Neural cell (in vitro differentiated cells): ENCODE results near the gene ADPRHL1. TPM values are rescaled to one million over a fixed set of nuclear protein-coding genes. Genes with fewer than 3 reads are reported as not detected.

ENCODE experiments used
- H2AFZ ChIP-seq: fragments of 200-600, 300-800 bp; sonication (generic), shearing (Covaris generic); 2 replicates; pipeline ENCODE4 v1.6.0; 2014; ENCODE audit warnings: low read depth, mild to moderate bottlenecking, antibody characterized with exemption, low read length, moderate library complexity
- H3F3A ChIP-seq: fragments of 200-600 bp; shearing (Covaris generic); 2 replicates; pipeline ENCODE4 v1.6.1; 2016; ENCODE audit warnings: mild to moderate bottlenecking, moderate library complexity, mixed read lengths, antibody characterized with exemption, low read length; ENCODE audit not compliant: insufficient read depth, poor library complexity, severe bottlenecking
- H3K27ac ChIP-seq: fragments of 200-600, 300-800 bp; sonication (generic), shearing (Covaris generic); 2 replicates; pipeline ENCODE4 v1.5.1; 2014; ENCODE audit warnings: mild to moderate bottlenecking, low read length, moderate library complexity
- H3K27me3 ChIP-seq: fragments of 300-800, 200-600 bp; sonication (generic), shearing (Covaris generic); 2 replicates; pipeline ENCODE4 v1.6.0; 2014; ENCODE audit warnings: mild to moderate bottlenecking, low read depth, low read length, moderate library complexity; ENCODE audit not compliant: insufficient read depth
- H3K36me3 ChIP-seq: fragments of 300-800, 200-600 bp; sonication (generic), shearing (Covaris generic); 2 replicates; pipeline ENCODE4 v1.5.1; 2014; ENCODE audit warnings: mild to moderate bottlenecking, antibody characterized with exemption, low read length, moderate library complexity; ENCODE audit not compliant: insufficient read depth
- H3K4me2 ChIP-seq: fragments of 300-800, 200-600 bp; sonication (generic), shearing (Covaris generic); 2 replicates; pipeline ENCODE4 v1.6.0; 2014; ENCODE audit warnings: mild to moderate bottlenecking, low read length
- H3K4me3 ChIP-seq: fragments of 300-800, 200-600 bp; sonication (generic), shearing (Covaris generic); 2 replicates; pipeline ENCODE4 v1.5.1; 2014; ENCODE audit warnings: mild to moderate bottlenecking, low read length, moderate library complexity
- H3K79me2 ChIP-seq: fragments of 200-600 bp; shearing (Covaris generic); replicated peaks from 2 replicates; pipeline ENCODE4 v1.6.0; 2014; ENCODE audit warnings: mild to moderate bottlenecking, low read length, moderate library complexity; ENCODE audit not compliant: insufficient read depth
- H3K9ac ChIP-seq: fragments of 300-800, 200-600 bp; sonication (generic), shearing (Covaris generic); 2 replicates; pipeline ENCODE4 v1.6.1; 2016; ENCODE audit warnings: mild to moderate bottlenecking, low read length, mixed read lengths
- H3K9me2 ChIP-seq: fragments of 200-600 bp; shearing (Covaris generic); 2 replicates; pipeline ENCODE4 v1.6.1; 2016; ENCODE audit warnings: mild to moderate bottlenecking, low read length, mixed read lengths; ENCODE audit not compliant: insufficient read depth
- H3K9me3 ChIP-seq: fragments of 200-600, 300-800 bp; sonication (generic), shearing (Covaris generic); 2 replicates; pipeline ENCODE4 v1.6.1; 2016; ENCODE audit warnings: mild to moderate bottlenecking, mixed run types, low read length, moderate library complexity, mixed read lengths
- H4K20me1 ChIP-seq: fragments of 200-600 bp; shearing (Covaris generic); 2 replicates; pipeline ENCODE4 v1.6.1; 2016; ENCODE audit warnings: mild to moderate bottlenecking, mixed run types; ENCODE audit not compliant: insufficient read depth
- EP300 ChIP-seq: fragments of 450-650 bp; conservative IDR thresholded peaks from 2 replicates; pipeline ENCODE4 v1.6.1; 2014; ENCODE audit warnings: antibody characterized with exemption, mild to moderate bottlenecking, moderate library complexity; ENCODE audit not compliant: poor library complexity, severe bottlenecking
- EZH2 ChIP-seq: fragments of 200-600, 300-800 bp; shearing (Covaris generic), sonication (generic); IDR thresholded peaks from 2 replicates; pipeline ENCODE4 v1.6.1; 2014; ENCODE audit warnings: antibody characterized with exemption, low read length, borderline replicate concordance, mild to moderate bottlenecking; ENCODE audit not compliant: insufficient read depth, poor library complexity, severe bottlenecking
- MXI1 ChIP-seq: fragments of 450-650 bp; conservative IDR thresholded peaks from 2 replicates; pipeline ENCODE4 v1.6.1; 2014; ENCODE audit warnings: antibody characterized with exemption, mild to moderate bottlenecking; ENCODE audit not compliant: poor library complexity, severe bottlenecking
- POLR2AphosphoS5 ChIP-seq: IDR thresholded peaks from 2 replicates; pipeline ENCODE4 v1.6.1; 2012
- TAF1 ChIP-seq: IDR thresholded peaks from 2 replicates; pipeline ENCODE4 v1.6.1; 2012; ENCODE audit warnings: low read depth
- polyA plus RNA-seq: library from polyadenylated mRNA; depleted of rRNA; stranded (reverse); fragments of >200 nt; gene quantifications from 2 replicates; pipeline ENCODE4 v1.2.3, GENCODE V29; 2014
- TF ChIP-seq, protein P1 (sequence below): fragments of 450-650 bp; IDR thresholded peaks from 2 replicates; pipeline ENCODE4 v1.5.1; 2014; ENCODE audit warnings: antibody characterized with exemption, mild to moderate bottlenecking, moderate library complexity; ENCODE audit not compliant: poor library complexity, severe bottlenecking
- TF ChIP-seq, protein P2 (sequence below): IDR thresholded peaks from 2 replicates; pipeline ENCODE4 v1.6.1; 2012; ENCODE audit warnings: borderline replicate concordance

ADPRHL1 gene
- polyA plus RNA-seq, 1 donor from 2014 or later = 1.1 TPM

DNA sequence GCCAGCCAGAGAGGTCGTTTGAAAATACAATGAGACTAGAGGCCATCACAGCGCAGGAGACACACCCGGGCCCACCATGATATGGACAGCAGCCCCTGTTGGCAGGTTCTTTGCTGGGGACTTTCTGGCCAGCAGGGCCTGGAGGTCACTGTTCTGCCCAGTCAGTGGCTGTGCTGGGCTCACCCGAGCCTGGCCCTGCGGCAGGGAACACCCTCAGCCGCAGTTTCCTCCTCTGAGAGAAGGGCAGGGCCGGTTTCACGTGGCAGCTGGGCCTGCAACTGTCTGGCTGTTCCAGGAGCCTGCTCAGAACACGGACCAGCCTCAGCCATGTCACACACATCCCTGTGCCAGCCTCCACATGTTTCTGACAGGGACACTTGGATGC lies 39.4 kb downstream of the ADPRHL1 start:
- no peaks in the 10 kb centered on the region for H3F3A ChIP-seq
- H3K79me2 ChIP-seq = no peaks in the 10 kb centered on the region
- H3K36me3 ChIP-seq = no peaks in the 10 kb centered on the region
- TF ChIP-seq EZH2 (no peak), EP300 (no peak), MXI1 (no peak), TAF1 (no peak), POLR2AphosphoS5 (no peak)
- TF ChIP-seq, protein P1, sequence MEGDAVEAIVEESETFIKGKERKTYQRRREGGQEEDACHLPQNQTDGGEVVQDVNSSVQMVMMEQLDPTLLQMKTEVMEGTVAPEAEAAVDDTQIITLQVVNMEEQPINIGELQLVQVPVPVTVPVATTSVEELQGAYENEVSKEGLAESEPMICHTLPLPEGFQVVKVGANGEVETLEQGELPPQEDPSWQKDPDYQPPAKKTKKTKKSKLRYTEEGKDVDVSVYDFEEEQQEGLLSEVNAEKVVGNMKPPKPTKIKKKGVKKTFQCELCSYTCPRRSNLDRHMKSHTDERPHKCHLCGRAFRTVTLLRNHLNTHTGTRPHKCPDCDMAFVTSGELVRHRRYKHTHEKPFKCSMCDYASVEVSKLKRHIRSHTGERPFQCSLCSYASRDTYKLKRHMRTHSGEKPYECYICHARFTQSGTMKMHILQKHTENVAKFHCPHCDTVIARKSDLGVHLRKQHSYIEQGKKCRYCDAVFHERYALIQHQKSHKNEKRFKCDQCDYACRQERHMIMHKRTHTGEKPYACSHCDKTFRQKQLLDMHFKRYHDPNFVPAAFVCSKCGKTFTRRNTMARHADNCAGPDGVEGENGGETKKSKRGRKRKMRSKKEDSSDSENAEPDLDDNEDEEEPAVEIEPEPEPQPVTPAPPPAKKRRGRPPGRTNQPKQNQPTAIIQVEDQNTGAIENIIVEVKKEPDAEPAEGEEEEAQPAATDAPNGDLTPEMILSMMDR = no peak
- TF ChIP-seq, protein P2, sequence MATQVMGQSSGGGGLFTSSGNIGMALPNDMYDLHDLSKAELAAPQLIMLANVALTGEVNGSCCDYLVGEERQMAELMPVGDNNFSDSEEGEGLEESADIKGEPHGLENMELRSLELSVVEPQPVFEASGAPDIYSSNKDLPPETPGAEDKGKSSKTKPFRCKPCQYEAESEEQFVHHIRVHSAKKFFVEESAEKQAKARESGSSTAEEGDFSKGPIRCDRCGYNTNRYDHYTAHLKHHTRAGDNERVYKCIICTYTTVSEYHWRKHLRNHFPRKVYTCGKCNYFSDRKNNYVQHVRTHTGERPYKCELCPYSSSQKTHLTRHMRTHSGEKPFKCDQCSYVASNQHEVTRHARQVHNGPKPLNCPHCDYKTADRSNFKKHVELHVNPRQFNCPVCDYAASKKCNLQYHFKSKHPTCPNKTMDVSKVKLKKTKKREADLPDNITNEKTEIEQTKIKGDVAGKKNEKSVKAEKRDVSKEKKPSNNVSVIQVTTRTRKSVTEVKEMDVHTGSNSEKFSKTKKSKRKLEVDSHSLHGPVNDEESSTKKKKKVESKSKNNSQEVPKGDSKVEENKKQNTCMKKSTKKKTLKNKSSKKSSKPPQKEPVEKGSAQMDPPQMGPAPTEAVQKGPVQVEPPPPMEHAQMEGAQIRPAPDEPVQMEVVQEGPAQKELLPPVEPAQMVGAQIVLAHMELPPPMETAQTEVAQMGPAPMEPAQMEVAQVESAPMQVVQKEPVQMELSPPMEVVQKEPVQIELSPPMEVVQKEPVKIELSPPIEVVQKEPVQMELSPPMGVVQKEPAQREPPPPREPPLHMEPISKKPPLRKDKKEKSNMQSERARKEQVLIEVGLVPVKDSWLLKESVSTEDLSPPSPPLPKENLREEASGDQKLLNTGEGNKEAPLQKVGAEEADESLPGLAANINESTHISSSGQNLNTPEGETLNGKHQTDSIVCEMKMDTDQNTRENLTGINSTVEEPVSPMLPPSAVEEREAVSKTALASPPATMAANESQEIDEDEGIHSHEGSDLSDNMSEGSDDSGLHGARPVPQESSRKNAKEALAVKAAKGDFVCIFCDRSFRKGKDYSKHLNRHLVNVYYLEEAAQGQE = no peak
- H2AFZ ChIP-seq = no peak overlapping the region
- no peak overlapping the region for H3K9ac ChIP-seq
- H3K27ac ChIP-seq = no peak overlapping the region
- no peak overlapping the region for H3K4me2 ChIP-seq
- H4K20me1 ChIP-seq = no peaks in the 10 kb centered on the region
- H3K9me3 ChIP-seq = no peaks in the 10 kb centered on the region
- H3K27me3 ChIP-seq = no peaks in the 10 kb centered on the region
- no peaks in the 10 kb centered on the region for H3K9me2 ChIP-seq
- no peak overlapping the region for H3K4me3 ChIP-seq

DNA sequence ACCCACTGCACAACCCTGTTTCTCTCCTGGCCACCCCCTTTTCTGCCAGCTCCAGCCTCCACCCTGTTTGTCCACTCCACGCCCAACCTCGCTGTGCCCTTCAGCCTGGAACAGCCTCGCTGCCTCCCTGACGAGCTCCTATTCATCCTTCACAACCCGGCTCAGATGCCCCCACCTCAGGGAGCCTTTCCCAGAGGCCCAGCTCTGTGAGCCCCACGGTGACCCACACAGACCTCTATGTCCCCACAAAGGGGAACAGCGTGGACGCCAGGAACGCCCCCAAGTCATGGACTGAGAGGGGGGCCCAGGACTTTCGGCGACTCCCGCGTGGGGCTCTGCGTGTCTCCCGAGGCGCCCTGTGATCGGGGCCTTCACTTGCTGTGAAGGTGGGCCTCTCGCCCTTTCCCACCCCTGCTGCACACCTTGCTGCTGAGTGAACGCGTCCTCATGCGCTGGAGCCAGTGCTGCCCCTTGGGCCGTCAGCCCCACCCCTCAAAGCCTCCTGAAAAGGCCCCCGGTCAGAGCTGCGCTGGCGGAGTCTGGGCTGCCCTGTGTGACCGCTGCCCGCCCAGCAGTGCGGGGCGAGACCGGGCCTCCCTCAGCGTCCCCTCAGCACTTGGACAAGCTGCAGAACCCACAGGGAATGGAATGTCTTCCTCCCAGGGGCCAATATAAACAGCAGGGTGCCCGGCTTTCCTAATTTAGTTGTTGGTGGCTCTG lies 40.0 kb downstream of the ADPRHL1 start:
- H3K27ac ChIP-seq = no peak overlapping the region
- H3K36me3 ChIP-seq = no peaks in the 10 kb centered on the region
- H3K9me3 ChIP-seq = no peaks in the 10 kb centered on the region
- H3K79me2 ChIP-seq = no peaks in the 10 kb centered on the region
- no peak overlapping the region for H3K9ac ChIP-seq
- H3K9me2 ChIP-seq = no peaks in the 10 kb centered on the region
- no peaks in the 10 kb centered on the region for H3K27me3 ChIP-seq
- TF ChIP-seq TAF1 (no peak), EZH2 (no peak), MXI1 (no peak), EP300 (no peak)
- TF ChIP-seq, protein P2 = no peak
- TF ChIP-seq, protein P1 = no peak
- no peaks in the 10 kb centered on the region for H4K20me1 ChIP-seq
- H3K4me2 ChIP-seq = no peak overlapping the region
- no peak overlapping the region for H2AFZ ChIP-seq
- H3K4me3 ChIP-seq = no peak overlapping the region
- no peaks in the 10 kb centered on the region for H3F3A ChIP-seq
